Measurements from ENCODE around the gene TLE4. TPM values are rescaled to one million over a fixed set of nuclear protein-coding genes. Genes with fewer than 3 reads are reported as not detected.

TLE4 gene
- polyA plus RNA-seq, 2 of the 4 experiments (the other 2 are of a cell fraction) = 14.3 to 23.1 TPM

- Histone ChIP-seq H3K9me3 (no peaks in the 10 kb centered on the region), H3K27ac (no peak overlapping the region), H3K4me3 (no peak overlapping the region), H3K4me2 (no peak overlapping the region), H3K4me1 (no peaks in the 10 kb centered on the region)
- POLR2A ChIA-PET = no interaction called here
- CTCF ChIA-PET = no interaction called here
- no peak for ATAC-seq
- TF ChIP-seq TP53 (CRISPR knock-in tag; IDR thresholded peaks at IDR 0.05) (no peak), MYC (IDR thresholded peaks at IDR 0.05; ENCODE audit: borderline replicate concordance, low read length) (no peak), ELK1 (IDR thresholded peaks at IDR 0.05; ENCODE audit: low read depth, low read length) (no peak), RCOR1 (IDR thresholded peaks at IDR 0.05; ENCODE audit: low read depth, low read length) (no peak), GATA3 (IDR thresholded peaks at IDR 0.05; ENCODE audit: borderline replicate concordance) (no peak), CBX2 (IDR thresholded peaks at IDR 0.05; ENCODE audit: borderline replicate concordance, low read depth) (no peak), HOXB5 (CRISPR knock-in tag; IDR thresholded peaks at IDR 0.05) (no peak), MAZ (IDR thresholded peaks at IDR 0.05; ENCODE audit: borderline replicate concordance, low read depth, low read length) (no peak), ZC3H11A (IDR thresholded peaks at IDR 0.05) (no peak), ATOH8 (CRISPR knock-in tag; IDR thresholded peaks at IDR 0.05; ENCODE audit: low read depth) (no peak), POLR2AphosphoS2 (conservative IDR thresholded peaks at IDR 0.05; ENCODE audit: low read length) (no peak), PHF8 (IDR thresholded peaks at IDR 0.05; ENCODE audit: borderline replicate concordance, low read depth) (no peak), HDAC2 (IDR thresholded peaks at IDR 0.05) (no peak), RARB (CRISPR knock-in tag; IDR thresholded peaks at IDR 0.05) (no peak), USF2 (IDR thresholded peaks at IDR 0.05) (no peak), JUN (IDR thresholded peaks at IDR 0.05) (no peak)
- TF ChIP-seq, protein P1, sequence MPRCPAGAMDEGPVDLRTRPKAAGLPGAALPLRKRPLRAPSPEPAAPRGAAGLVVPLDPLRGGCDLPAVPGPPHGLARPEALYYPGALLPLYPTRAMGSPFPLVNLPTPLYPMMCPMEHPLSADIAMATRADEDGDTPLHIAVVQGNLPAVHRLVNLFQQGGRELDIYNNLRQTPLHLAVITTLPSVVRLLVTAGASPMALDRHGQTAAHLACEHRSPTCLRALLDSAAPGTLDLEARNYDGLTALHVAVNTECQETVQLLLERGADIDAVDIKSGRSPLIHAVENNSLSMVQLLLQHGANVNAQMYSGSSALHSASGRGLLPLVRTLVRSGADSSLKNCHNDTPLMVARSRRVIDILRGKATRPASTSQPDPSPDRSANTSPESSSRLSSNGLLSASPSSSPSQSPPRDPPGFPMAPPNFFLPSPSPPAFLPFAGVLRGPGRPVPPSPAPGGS (IDR thresholded peaks at IDR 0.05) = no peak
- TF ChIP-seq, protein P2, sequence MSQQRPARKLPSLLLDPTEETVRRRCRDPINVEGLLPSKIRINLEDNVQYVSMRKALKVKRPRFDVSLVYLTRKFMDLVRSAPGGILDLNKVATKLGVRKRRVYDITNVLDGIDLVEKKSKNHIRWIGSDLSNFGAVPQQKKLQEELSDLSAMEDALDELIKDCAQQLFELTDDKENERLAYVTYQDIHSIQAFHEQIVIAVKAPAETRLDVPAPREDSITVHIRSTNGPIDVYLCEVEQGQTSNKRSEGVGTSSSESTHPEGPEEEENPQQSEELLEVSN (IDR thresholded peaks at IDR 0.05; ENCODE audit: borderline replicate concordance, low read depth) = no peak
- TF ChIP-seq, protein P3, sequence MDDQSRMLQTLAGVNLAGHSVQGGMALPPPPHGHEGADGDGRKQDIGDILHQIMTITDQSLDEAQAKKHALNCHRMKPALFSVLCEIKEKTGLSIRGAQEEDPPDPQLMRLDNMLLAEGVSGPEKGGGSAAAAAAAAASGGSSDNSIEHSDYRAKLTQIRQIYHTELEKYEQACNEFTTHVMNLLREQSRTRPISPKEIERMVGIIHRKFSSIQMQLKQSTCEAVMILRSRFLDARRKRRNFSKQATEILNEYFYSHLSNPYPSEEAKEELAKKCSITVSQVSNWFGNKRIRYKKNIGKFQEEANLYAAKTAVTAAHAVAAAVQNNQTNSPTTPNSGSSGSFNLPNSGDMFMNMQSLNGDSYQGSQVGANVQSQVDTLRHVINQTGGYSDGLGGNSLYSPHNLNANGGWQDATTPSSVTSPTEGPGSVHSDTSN (IDR thresholded peaks at IDR 0.05) = no peak
- no peak for FAIRE-seq
- no peak for DNase-seq (ENCODE audit: low read depth in 1 of 2, low spot score in 1 of 2)
These were observed 47.5 kb upstream of the TLE4 start for GRCh38 chr9:79524266-79524665.

GRCh38 chr9:79526149-79526672 lies 45.6 kb upstream of the TLE4 start:
- no peak for DNase-seq (ENCODE audit: low read depth in 1 of 2, low spot score in 1 of 2)
- ATAC-seq = no peak
- POLR2A ChIA-PET = no interaction called here
- 21% methylated on average over 1 of the region's 1 CpG for WGBS (ENCODE audit: missing lambda C conversion rate)
- H3K27ac ChIP-seq = no peak overlapping the region
- H3K4me1 ChIP-seq = no peaks in the 10 kb centered on the region
- H3K4me2 ChIP-seq = no peak overlapping the region
- no peak overlapping the region for H3K4me3 ChIP-seq
- no peak for FAIRE-seq
- CTCF ChIA-PET = interaction anchor here (1.2 kb wide), 1 partner anchor 249 kb away, joined by 6 read pairs; no protein-coding TSS in a partner anchor
- no peaks in the 10 kb centered on the region for H3K9me3 ChIP-seq
- TF ChIP-seq TP53 (CRISPR knock-in tag; IDR thresholded peaks at IDR 0.05) (no peak), PHF8 (IDR thresholded peaks at IDR 0.05; ENCODE audit: borderline replicate concordance, low read depth) (no peak), ZSCAN20 (CRISPR knock-in tag; IDR thresholded peaks at IDR 0.05) (no peak), HMGXB4 (CRISPR knock-in tag; IDR thresholded peaks at IDR 0.05; ENCODE audit: borderline replicate concordance) (no peak), CBX2 (IDR thresholded peaks at IDR 0.05; ENCODE audit: borderline replicate concordance, low read depth) (no peak), CBX8 (IDR thresholded peaks at IDR 0.05) (no peak), ATOH8 (CRISPR knock-in tag; IDR thresholded peaks at IDR 0.05; ENCODE audit: low read depth) (no peak), POLR2AphosphoS2 (conservative IDR thresholded peaks at IDR 0.05; ENCODE audit: low read length) (no peak)
- TF ChIP-seq, protein P4, sequence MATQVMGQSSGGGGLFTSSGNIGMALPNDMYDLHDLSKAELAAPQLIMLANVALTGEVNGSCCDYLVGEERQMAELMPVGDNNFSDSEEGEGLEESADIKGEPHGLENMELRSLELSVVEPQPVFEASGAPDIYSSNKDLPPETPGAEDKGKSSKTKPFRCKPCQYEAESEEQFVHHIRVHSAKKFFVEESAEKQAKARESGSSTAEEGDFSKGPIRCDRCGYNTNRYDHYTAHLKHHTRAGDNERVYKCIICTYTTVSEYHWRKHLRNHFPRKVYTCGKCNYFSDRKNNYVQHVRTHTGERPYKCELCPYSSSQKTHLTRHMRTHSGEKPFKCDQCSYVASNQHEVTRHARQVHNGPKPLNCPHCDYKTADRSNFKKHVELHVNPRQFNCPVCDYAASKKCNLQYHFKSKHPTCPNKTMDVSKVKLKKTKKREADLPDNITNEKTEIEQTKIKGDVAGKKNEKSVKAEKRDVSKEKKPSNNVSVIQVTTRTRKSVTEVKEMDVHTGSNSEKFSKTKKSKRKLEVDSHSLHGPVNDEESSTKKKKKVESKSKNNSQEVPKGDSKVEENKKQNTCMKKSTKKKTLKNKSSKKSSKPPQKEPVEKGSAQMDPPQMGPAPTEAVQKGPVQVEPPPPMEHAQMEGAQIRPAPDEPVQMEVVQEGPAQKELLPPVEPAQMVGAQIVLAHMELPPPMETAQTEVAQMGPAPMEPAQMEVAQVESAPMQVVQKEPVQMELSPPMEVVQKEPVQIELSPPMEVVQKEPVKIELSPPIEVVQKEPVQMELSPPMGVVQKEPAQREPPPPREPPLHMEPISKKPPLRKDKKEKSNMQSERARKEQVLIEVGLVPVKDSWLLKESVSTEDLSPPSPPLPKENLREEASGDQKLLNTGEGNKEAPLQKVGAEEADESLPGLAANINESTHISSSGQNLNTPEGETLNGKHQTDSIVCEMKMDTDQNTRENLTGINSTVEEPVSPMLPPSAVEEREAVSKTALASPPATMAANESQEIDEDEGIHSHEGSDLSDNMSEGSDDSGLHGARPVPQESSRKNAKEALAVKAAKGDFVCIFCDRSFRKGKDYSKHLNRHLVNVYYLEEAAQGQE (IDR thresholded peaks at IDR 0.05) = no peak

All from A549 (cell line).